Panc1 (cell line): ENCODE data around the gene IFNA17. TPM values are rescaled to one million over a fixed set of nuclear protein-coding genes. Genes with fewer than 3 reads are reported as not detected.
"Not testable (repeated sequence)": the region's sequence is repeated elsewhere in the genome, so short reads cannot be mapped to it uniquely, and the experiment has no call there.

Experiments used
- ATAC-seq: fragments of 200-7000 bp; cut with Tn5 transposase; 2 replicates; pipeline ENCODE4 v1.9.1; 2020; ENCODE audit warnings: mild to moderate bottlenecking, moderate library complexity
- BruUV-seq: library from RNA; stranded (reverse); fragments of 400-500 nt; replicated peaks from 2 replicates; lab custom pipeline; 2021; lab: Mats Ljungman, UMichigan
- CTCF ChIA-PET: fragments of 300-600 bp; sonication (Branson Sonifier 250); formaldehyde crosslinking; loops from one replicate; lab custom pipeline; 2022; ENCODE audit warnings: antibody characterized with exemption; lab: Charles Lee
- POLR2A ChIA-PET: fragments of 300-600 bp; sonication (Branson Sonifier 250); formaldehyde crosslinking; loops from one replicate; lab custom pipeline; 2022; ENCODE audit warnings: antibody characterized with exemption; lab: Charles Lee
- DNase-seq: peaks from one replicate; pipeline ENCODE4 v3.0.0-alpha.2; 2010; ENCODE audit warnings: low read depth, low spot score
- H3K27ac ChIP-seq: 2 replicates; pipeline ENCODE4 v1.5.1; 2011; ENCODE audit warnings: mild to moderate bottlenecking, low read length, inconsistent platforms
- H3K27me3 ChIP-seq: fragments of 200-500 bp; sonication (Bioruptor generic); 2 replicates; pipeline ENCODE4 v1.6.0; 2014; ENCODE audit warnings: low read length, inconsistent platforms; ENCODE audit not compliant: control insufficient read depth, insufficient read depth
- H3K36me3 ChIP-seq: fragments of 200-500 bp; sonication (Bioruptor generic); 2 replicates; pipeline ENCODE4 v1.5.1; 2014; ENCODE audit warnings: inconsistent platforms, mild to moderate bottlenecking, low read length, moderate library complexity; ENCODE audit not compliant: control insufficient read depth, insufficient read depth
- H3K4me1 ChIP-seq: 2 replicates; pipeline ENCODE4 v1.5.1; 2011; ENCODE audit warnings: inconsistent platforms, mild to moderate bottlenecking, low read length, moderate library complexity; ENCODE audit not compliant: control insufficient read depth, insufficient read depth
- H3K4me3 ChIP-seq, 2 experiments: 2 replicates each; pipeline ENCODE4 v1.5.1; 2011 to 2012; ENCODE audit warnings: low read depth in 2 of 2, low read length in 2 of 2, mild to moderate bottlenecking in 2 of 2, inconsistent platforms in 1 of 2, moderate library complexity in 1 of 2
- H3K9me3 ChIP-seq: fragments of 200-500 bp; sonication (Bioruptor generic); 2 replicates; pipeline ENCODE4 v1.5.1; 2014; ENCODE audit warnings: low read depth, mild to moderate bottlenecking, inconsistent platforms, low read length, moderate library complexity; ENCODE audit not compliant: control insufficient read depth, insufficient read depth
- in situ Hi-C: cut with HindIII; loops from 2 replicates; pipeline ENCODE4 v1.10.0; 2016; ENCODE audit warnings: low sequenced_read_pairs, low pct_unique_long_range_greater_than_20kb
- intact Hi-C: fragments of 100-400 bp; cut with micrococcal nuclease; formaldehyde crosslinking; loops from one replicate; pipeline ENCODE4 v1.10.0; 2022; ENCODE audit not compliant: unreplicated experiment
- total RNA-seq: library from RNA; stranded (reverse); gene quantifications from one replicate; pipeline ENCODE4 v1.2.1, GENCODE V29; 2021; ENCODE audit not compliant: unreplicated experiment
- TF ChIP-seq, protein P1 (sequence below): fragments of 450-650 bp; IDR thresholded peaks from 2 replicates; pipeline ENCODE4 v1.5.1; 2017; ENCODE audit warnings: mild to moderate bottlenecking

IFNA17 gene
- total RNA-seq, 1 experiment from 2014 or later = not detected

DNA sequence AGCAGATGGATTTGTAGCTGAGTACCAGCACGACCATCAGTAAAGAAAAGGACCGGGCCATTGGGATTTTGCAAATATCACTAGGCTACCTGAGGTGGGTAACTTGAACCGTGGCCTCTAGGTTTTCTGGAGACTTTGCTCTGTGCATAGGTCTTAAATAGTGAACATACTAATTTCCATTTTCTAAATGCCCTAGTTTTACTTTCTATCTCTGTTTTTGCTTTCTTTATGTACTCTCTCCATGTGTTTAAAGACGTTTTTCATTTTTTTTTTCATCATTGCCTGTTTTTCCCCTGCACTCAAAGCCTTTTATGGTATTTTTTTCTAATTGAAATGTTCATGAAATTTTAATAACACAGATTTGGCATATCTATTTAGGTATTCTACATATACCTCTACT is 25.9 kb downstream of the IFNA17 start, which contains the start of gene IFNA7:
Gene IFNA7 (minus strand): TSS at position 101 of the 400 bp plus-strand sequence. CDS start 40 bp downstream, at position 61.
- intact Hi-C loops, POLR2A ChIA-PET, in situ Hi-C loops, H3K9me3 ChIP-seq, DNase-seq, BruUV-seq, H3K36me3 ChIP-seq, ATAC-seq, H3K4me3 ChIP-seq, CTCF ChIA-PET, H3K27ac ChIP-seq, H3K27me3 ChIP-seq, H3K4me1 ChIP-seq: not testable (repeated sequence)

DNA sequence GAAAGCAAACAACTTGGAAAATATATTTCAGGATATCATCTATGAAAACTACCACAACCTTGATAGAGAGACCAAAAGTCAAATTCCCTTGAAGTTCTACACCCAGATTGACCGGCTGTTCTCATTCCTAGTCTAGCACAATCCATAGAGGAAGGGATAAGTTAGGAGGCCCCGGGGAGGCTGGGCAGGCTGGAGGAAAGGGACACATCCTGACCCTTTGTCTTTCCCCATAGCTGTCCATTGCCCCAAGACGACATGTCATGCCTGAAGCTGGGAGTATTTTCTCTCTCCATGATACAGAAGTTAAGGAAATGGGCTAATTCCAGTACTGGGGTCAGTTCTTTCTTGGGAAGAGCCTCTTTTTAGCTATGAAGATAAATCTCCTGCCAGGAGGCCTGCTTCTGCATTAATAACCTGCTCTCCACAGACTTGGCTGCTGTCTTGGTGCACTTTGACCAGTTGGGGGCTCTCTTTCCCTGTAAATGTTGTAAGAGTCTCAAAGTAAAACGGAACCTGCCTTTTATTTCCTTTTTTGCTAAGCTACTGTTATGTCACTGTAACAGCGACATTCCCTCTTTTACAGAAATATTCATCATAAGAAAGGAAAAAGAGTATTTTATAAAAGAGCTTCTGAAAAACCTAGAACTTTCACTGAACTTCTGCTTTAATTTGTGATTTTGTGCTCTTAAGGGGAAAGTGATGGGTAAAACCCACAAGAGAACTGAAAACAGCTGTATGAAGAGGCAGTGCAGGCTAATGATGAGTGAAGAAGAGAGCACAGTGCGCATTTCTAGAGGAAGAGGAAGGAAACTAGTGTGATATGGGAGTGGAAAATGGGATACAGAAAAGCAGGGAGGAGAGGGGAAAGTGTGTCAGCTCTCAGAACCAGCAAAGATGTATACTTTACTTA is 32.9 kb downstream of the IFNA17 start:
- H3K36me3 ChIP-seq, BruUV-seq, H3K27ac ChIP-seq, H3K4me1 ChIP-seq, H3K27me3 ChIP-seq, H3K4me3 ChIP-seq, H3K9me3 ChIP-seq, in situ Hi-C loops, intact Hi-C loops, POLR2A ChIA-PET: not testable (repeated sequence)
- peak; percentile 2 for DNase-seq
- peak; percentile 79; the same call in 1 of the 2 replicates for ATAC-seq
- CTCF ChIA-PET = interaction anchor here (0.6 kb wide), 1 partner anchor 131 kb away, joined by 4 read pairs; no protein-coding TSS in a partner anchor
- TF ChIP-seq, protein P1, sequence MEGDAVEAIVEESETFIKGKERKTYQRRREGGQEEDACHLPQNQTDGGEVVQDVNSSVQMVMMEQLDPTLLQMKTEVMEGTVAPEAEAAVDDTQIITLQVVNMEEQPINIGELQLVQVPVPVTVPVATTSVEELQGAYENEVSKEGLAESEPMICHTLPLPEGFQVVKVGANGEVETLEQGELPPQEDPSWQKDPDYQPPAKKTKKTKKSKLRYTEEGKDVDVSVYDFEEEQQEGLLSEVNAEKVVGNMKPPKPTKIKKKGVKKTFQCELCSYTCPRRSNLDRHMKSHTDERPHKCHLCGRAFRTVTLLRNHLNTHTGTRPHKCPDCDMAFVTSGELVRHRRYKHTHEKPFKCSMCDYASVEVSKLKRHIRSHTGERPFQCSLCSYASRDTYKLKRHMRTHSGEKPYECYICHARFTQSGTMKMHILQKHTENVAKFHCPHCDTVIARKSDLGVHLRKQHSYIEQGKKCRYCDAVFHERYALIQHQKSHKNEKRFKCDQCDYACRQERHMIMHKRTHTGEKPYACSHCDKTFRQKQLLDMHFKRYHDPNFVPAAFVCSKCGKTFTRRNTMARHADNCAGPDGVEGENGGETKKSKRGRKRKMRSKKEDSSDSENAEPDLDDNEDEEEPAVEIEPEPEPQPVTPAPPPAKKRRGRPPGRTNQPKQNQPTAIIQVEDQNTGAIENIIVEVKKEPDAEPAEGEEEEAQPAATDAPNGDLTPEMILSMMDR = peak; percentile 54

DNA sequence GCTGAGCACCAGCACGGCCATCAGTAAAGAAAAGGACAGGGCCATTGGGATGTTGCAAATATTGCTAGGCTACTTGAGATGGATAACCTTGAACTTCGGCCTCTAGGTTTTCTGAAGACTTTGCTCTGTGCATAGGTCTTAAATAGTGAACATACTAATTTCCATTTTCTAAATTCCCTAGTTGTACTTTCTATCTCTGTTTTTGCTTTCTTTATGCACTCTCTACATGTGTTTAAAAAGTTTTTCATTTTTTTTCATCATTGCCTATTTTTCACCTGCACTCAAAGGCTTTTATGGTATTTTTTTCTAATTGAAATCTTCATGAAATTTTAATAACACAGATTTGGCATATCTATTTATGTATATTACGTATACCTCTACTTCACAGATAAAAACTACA is 40.5 kb downstream of the IFNA17 start, which contains the start of gene IFNA4:
Gene IFNA4 (minus strand): TSS at position 101 of the 400 bp plus-strand sequence. CDS start 56 bp downstream, at position 45.
- H3K36me3 ChIP-seq, in situ Hi-C loops, H3K4me1 ChIP-seq, CTCF ChIA-PET, POLR2A ChIA-PET, H3K9me3 ChIP-seq, ATAC-seq, BruUV-seq, H3K27me3 ChIP-seq, intact Hi-C loops, H3K27ac ChIP-seq, DNase-seq, H3K4me3 ChIP-seq: not testable (repeated sequence)

DNA sequence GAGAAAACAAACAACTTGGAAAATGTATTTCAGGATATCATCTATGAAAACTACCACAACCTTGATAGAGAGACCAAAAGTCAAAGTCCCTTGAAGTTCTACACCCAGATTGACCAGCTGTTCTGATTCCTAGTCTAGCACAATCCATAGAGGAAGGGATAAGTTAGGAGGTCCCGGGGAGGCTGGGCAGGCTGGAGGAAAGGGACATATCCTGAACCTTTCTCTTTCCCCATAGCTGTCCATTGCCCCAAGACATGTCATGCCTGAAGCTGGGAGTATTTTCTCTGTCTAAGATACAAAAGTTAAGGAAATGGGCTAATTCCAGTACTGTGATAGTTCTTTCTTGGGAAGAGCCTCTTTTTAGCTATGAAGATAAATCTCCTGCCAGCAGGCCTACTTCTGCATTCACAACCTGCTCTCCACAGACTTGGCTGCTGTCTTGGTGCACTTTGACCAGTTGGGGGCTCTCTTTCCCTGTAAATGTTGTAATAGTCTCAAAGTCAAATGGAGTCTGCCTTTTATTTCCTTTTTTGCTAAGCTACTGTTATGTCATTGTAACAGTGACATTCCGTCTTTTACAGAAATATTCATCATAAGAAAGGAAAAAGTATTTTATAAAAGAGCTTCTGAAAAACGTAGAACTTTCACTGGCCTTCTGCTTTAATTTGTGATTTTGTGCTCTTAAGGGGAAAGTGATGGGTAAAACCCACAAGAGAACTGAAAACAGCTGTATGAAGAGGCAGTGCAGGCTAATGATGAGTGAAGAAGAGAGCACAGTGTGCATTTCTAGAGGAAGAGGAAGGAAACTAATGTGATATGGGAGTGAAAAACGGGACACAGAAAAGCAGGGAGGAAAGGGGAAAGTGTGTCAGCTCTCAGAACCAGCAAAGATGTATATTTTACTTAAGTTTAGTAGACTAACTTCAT is 44.9 kb downstream of the IFNA17 start:
- BruUV-seq, POLR2A ChIA-PET, H3K4me1 ChIP-seq, H3K9me3 ChIP-seq, H3K27ac ChIP-seq, intact Hi-C loops, H3K4me3 ChIP-seq, DNase-seq, CTCF ChIA-PET, H3K36me3 ChIP-seq, H3K27me3 ChIP-seq, ATAC-seq, in situ Hi-C loops: not testable (repeated sequence)

Other genes with a start within 250 kb of the IFNA17 start
- gene HACD4, start 196.6 kb downstream of the IFNA17 start, total RNA-seq = 0.13 TPM
- not detected for gene IFNB1, start 150.3 kb downstream of the IFNA17 start, total RNA-seq
- not detected for gene IFNW1, start 86.4 kb downstream of the IFNA17 start, total RNA-seq
- gene IFNA21, start 61.6 kb downstream of the IFNA17 start, total RNA-seq = not detected
- gene IFNA4, start 40.6 kb downstream of the IFNA17 start, total RNA-seq = not detected
- not detected for gene IFNA7, start 26.0 kb downstream of the IFNA17 start, total RNA-seq
- not detected for gene IFNA10, start 21.1 kb downstream of the IFNA17 start, total RNA-seq
- gene IFNA16, start 10.9 kb downstream of the IFNA17 start, total RNA-seq = not detected
- gene IFNA14, start 11.8 kb upstream of the IFNA17 start, total RNA-seq = not detected
- gene IFNA5, start 77.1 kb upstream of the IFNA17 start, total RNA-seq = not detected
- 7.4 TPM for gene KLHL9, start 107.2 kb upstream of the IFNA17 start, total RNA-seq
- not detected for gene IFNA6, start 122.7 kb upstream of the IFNA17 start, total RNA-seq
- not detected for gene IFNA13, start 139.8 kb upstream of the IFNA17 start, total RNA-seq
- gene IFNA2, start 157.2 kb upstream of the IFNA17 start, total RNA-seq = not detected
- gene IFNA8, start 180.9 kb upstream of the IFNA17 start, total RNA-seq = not detected
- gene IFNA1, start 212.2 kb upstream of the IFNA17 start, total RNA-seq = not detected